Midbrain (tissue), 1 donor: Measurements from ENCODE around the gene PPP2R1A.

Experiments used
- DNase-seq: peaks from one replicate; lab custom pipeline; 2025; lab: John Stamatoyannopoulos, UW

The PPP2R1A gene

GRCh38 chr19:52189735-52190486, at the start of gene PPP2R1A:
Gene PPP2R1A, plus strand, starts transcription at chr19:52190052. Its CDS starts 45 bp downstream, at chr19:52190097.
- DNase-seq, result peak; percentile 100

- no peak for DNase-seq
Observed at GRCh38 chr19:52141203-52141602, 48.6 kb upstream of the PPP2R1A start.

GRCh38 chr19:52142001-52142595, 47.8 kb upstream of the PPP2R1A start:
- DNase-seq, result no peak

GRCh38 chr19:52148256-52148655, 41.6 kb upstream of the PPP2R1A start:
- DNase-seq, result no peak

GRCh38 chr19:52155596-52156359, 34.1 kb upstream of the PPP2R1A start:
- no peak for DNase-seq

- DNase-seq, result no peak
Observed at GRCh38 chr19:52170304-52170703, 19.5 kb upstream of the PPP2R1A start.

GRCh38 chr19:52170863-52171320, 19.0 kb upstream of the PPP2R1A start:
- DNase-seq, result no peak

- DNase-seq, result peak; percentile 74
Observed at GRCh38 chr19:52171321-52172169, 18.3 kb upstream of the PPP2R1A start, which contains the start of gene ZNF836. Gene ZNF836, minus strand, starts transcription at chr19:52171621. Its CDS starts 3,549 bp downstream, at chr19:52168072.

- DNase-seq, result no peak
Observed at GRCh38 chr19:52172347-52172746, 17.5 kb upstream of the PPP2R1A start.

- no peak for DNase-seq
Observed at GRCh38 chr19:52176574-52176973, 13.3 kb upstream of the PPP2R1A start.

GRCh38 chr19:52187407-52187806, 2.4 kb upstream of the PPP2R1A start:
- no peak for DNase-seq

GRCh38 chr19:52188822-52189734, 774 bp upstream of the PPP2R1A start:
- DNase-seq, result peak; percentile 71

GRCh38 chr19:52190487-52191293, 838 bp downstream of the PPP2R1A start:
- no peak for DNase-seq

GRCh38 chr19:52191389-52191788, 1.5 kb downstream of the PPP2R1A start:
- no peak for DNase-seq

- no peak for DNase-seq
Observed at GRCh38 chr19:52191951-52192350, 2.1 kb downstream of the PPP2R1A start.

GRCh38 chr19:52196256-52196967, 6.6 kb downstream of the PPP2R1A start:
- no peak for DNase-seq

- no peak for DNase-seq
Observed at GRCh38 chr19:52197964-52198363, 8.1 kb downstream of the PPP2R1A start.

- DNase-seq, result no peak
Observed at GRCh38 chr19:52198678-52199077, 8.8 kb downstream of the PPP2R1A start.

- no peak for DNase-seq
Observed at GRCh38 chr19:52200044-52200443, 10.2 kb downstream of the PPP2R1A start.
